HG02852 (cell line): Measurements from ENCODE around the gene MDP1.
"Not testable (repeated sequence)": the region's sequence is repeated elsewhere in the genome, so short reads cannot be mapped to it uniquely, and the experiment has no call there.

Experiments used
- ATAC-seq: cut with Tn5 transposase; IDR thresholded peaks from one replicate; pipeline ENCODE4 v1.9.1; 2021; ENCODE audit warnings: mild to moderate bottlenecking, moderate library complexity; ENCODE audit not compliant: unreplicated experiment

Gene MDP1

DNA sequence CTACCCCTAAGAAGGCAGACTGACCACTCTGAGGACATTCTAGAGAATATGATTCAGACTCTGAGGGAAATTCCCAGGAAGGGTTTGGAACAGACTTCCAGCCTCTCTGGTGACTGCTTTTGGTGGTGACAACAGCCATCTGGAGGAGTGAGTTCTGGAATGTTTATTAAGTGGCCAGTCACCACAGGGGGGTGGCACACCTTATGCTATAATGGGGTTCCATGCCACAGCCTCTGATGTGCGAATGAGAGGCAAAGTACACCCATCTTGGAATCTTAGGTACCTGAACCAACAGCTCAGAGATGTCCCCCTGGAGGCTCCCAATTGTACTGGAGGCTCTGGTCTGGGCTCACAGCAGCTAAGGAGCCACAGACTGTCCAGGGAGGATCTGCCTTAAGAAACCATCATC lies 36.0 kb upstream of the MDP1 start:
- ATAC-seq = no peak

DNA sequence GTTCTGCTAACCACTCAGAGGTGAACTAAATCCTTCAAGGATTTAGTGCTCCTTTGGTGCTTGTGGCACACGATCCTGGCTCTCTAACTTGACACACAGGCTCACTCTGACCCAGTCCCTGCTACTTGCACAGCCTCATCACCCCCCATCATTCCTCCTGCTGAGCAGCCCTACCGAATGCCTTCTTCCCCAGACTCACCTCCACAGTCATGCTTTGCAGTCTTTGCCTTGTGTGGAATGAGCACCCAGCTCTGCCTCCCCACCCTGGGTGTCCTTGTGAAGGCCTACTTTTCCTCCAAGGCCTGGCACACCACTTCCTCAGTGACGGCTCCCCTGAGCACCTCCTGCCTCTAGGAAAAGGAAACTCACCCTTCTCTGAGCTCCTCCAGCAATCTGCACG lies 34.5 kb upstream of the MDP1 start:
- no peak for ATAC-seq

DNA sequence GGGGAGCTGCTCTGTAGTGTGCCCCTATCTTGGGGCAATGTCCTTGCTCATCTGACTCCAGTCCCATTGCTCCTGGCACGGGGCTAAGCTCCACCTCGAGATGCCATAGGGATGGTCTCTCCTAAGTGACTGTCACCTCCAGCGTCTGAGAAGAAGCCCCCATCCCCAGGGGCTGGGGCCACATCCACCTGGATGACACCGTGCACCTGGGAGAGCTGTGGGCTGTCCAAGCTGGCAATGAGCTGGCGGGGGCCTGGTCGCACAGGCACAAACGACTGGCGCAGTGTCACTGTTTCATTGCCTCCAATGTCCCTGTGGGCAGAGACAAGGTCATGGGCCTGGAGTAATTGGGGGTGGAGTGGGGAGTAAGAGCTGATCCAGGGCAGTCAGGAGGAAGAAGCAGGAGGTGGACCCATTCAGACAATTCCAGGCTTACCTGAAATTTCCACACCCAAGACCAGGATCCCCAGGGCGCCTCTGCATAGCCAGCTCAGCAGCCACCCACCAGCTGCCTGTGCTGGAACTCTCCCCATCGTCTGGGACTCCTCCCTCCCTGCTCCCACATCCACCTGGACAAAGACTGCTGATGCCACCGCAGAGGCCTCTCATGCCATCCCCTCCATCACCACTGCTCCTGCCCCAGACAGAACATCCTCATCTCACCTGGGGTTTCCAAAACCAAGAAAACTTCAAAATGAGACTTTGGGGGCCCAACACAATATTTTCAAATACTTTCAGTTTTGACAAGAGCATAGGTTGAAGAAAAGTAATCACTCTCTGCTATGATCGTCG lies 33.6 kb upstream of the MDP1 start:
- ATAC-seq = no peak

DNA sequence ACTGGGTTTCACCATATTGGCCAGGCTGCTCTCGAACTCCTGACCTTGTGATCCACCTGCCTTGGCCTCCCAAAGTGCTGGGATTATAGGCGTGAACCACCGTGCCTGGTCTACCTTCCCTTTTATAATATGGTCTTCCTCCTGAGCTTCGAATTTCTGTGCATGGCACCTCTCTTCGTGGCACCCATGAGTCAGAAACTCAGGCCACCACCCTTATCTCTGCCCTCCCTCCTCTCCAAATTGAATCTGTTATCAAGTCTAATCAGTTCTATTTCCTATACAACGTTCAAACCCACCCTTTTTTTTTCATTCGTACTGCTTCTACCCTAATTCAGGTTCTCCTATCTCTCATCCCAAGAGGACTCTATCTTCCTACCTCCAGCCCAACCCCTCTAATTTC lies 31.6 kb upstream of the MDP1 start:
- no peak for ATAC-seq

DNA sequence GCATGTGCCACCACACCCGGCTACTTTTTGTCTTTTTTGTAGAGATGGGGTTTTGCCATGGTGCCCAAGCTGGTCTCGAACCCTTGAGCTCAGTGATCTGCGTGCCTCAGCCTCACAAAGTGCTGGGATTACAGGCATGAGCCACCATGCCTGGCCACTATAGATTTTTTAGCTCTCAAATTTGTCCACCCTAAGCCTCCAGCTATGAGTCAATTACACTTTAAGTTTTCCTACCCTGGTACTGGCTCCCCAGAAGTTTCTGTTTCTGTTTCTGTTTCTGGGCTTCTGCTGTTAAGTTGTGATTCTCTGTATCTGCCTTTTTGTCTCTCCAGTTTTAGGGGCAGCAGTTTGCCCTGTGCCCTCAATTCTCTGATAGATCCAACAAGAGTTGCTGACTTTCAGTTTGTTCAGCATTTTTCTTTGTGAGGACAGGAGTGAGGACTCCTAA lies 30.9 kb upstream of the MDP1 start:
- no peak for ATAC-seq

DNA sequence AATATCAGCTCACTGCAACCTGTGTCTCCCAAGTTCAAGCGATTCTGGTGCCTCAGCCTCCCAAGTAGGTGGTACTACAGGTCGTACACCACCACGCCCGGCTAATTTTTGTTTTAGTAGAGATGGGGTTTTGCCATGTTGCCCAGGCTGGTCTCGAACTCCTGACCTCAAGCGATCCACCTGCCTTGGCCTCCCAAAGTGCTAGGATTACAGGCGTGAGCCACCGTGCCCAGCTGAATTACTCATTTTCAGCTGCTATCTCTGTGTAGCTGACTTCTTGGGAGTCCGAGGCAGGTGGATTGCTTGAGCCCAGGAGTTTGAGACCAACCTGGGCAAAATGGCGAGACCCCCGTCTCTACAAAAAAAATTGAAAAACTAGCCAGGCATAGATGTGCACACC lies 29.5 kb upstream of the MDP1 start:
- ATAC-seq = not testable (repeated sequence)

DNA sequence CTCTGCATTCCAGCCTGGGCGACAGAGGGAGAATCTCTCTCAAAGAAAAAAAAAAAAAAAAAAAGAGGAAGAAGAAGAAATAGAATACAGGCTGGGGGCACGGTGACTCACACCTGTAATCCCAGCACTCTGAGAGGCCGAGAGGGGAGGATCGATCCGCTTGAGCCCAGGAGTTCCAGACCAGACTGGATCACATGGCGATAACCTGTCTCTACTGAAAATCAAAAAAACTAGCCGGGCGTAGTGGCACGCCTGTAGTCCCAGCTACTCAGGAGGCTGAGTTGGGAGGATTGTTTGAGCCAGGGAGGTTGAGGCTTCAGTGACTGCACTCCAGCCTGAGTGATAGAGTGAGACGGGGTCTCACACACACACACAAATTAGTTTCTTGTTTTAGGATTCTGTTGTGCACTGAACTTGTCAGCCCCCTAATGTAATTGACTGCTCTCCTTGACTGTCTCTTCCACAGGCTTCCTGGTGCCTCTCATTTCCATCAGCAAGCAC lies 27.5 kb upstream of the MDP1 start:
- ATAC-seq = no peak

DNA sequence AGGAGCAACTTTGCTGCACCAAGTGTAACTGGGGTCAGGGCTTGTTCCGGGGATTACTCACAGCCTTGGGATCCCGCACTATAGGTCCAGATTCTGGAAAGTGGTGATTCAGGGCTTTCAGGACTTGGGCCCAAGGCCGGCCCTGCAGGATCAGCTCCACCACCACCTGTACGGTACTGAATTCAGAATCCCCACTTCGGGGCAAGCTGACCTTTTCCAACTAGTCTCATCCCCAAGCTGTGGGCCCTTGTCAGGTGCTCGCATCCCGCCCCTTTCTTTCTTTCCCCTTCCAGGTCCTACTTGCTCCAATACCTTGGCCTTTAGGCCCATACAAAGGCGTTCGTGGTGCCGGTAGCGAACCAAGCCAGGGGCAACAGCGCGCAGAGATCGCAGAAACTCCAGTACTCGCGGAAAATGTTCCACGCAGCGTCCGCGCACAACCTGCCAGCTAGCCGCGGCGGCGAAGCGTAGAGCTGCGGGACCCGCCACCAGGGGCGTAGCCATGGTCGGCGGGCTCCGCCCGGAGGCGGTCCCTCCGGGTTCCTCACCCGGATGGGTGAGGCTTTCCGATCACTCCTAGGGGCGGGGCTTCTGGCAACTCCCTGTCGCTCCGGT lies 26.1 kb upstream of the MDP1 start:
- peak; percentile 84 for ATAC-seq

DNA sequence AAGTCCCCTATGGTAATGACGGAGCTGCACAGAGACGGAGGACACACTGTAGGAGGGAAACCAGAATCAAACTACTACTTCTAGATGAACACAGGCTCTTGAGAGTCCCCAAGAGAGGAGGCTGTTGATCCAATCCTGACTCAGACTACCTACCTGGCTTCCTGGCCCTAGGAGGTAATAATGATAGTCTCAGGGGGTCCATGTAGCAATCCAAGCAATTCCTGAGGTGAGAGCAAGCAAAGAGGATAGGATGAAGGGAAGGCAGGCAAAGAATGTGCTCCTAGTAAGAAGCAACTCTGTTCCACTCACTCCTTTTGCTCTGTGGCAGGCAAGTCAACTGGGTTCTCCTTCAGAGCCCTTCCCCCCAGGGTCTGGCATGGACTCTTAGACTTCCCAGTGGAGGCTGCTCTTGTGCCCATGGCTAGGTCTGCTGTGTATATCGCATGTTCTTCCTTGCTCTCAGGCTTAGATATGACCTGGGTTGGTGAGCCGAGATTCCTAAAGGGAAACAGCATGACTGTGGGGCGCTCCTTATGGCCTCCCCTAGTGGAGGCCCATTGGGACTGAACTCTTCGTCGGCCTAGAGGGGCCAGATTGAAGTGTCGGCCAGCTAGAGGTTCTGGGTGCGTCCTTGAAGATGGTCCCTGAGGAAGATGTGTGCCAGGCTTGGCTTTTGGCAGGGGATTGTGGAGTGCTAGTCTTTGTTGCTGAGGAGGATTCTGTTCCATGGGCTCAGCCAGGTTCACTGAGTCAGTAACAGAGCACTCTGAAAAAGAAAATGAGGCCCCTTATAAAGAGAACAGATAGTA lies 24.4 kb upstream of the MDP1 start:
- ATAC-seq = no peak

DNA sequence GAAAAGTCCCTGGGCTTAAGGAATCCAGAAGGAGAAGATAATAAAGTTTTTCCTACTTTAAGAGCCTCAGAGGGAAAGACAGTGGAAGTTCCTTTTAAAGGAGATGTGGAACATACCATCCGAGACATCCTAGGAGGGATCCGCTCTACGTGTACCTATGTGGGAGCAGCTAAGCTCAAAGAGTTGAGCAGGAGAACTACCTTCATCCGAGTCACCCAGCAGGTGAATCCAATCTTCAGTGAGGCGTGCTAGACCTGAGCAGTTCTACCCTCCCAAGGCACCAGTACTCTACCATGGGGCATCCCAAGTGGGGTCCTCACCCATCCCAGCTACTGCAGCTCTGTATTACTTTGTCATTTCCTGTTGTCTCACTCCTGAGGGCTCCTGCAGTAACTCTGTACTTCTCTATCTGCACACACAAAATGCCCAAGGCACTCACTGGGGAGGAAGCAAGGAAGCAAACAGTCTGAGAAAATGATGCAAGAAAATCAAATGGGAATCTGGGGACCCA lies 22.7 kb upstream of the MDP1 start:
- ATAC-seq = no peak

DNA sequence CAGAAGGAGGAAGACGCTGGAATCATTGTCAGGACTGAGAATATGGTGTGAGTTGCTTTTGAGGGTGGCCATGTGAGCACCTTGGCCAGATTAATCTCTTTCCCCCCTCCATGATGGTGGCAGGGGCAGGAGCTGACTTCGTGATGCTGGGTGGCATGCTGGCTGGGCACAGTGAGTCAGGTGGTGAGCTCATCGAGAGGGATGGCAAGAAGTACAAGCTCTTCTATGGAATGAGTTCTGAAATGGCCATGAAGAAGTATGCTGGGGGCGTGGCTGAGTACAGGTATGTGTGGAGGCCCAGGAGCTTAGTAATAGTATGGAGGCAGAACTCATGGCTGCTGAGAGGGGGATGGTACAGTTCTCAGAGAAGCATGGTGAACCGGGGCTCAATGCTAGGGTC lies 22.3 kb upstream of the MDP1 start:
- no peak for ATAC-seq

DNA sequence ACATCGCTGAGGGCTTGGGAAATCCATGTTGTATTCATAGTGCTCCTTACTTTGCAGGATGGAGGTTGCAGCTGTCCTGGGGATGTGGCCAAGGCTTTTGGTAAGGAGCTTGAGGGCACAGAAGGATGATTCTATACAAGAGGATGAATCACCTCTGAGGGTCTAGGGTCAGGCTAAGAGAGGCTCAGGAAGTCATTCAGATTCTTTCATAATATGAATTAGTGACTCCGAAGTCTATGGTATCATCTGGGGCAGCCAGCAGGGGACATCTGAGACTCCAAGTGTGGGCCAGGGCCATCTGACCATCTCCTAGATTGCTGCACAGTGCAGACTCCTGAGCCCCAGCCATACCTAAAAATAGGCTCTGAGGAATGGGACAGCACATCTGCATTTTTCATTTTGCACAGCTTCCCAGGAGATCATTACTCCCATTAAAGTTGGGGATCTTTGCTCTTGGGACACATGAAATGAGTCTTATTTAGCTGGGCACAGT lies 21.6 kb upstream of the MDP1 start:
- ATAC-seq = no peak

DNA sequence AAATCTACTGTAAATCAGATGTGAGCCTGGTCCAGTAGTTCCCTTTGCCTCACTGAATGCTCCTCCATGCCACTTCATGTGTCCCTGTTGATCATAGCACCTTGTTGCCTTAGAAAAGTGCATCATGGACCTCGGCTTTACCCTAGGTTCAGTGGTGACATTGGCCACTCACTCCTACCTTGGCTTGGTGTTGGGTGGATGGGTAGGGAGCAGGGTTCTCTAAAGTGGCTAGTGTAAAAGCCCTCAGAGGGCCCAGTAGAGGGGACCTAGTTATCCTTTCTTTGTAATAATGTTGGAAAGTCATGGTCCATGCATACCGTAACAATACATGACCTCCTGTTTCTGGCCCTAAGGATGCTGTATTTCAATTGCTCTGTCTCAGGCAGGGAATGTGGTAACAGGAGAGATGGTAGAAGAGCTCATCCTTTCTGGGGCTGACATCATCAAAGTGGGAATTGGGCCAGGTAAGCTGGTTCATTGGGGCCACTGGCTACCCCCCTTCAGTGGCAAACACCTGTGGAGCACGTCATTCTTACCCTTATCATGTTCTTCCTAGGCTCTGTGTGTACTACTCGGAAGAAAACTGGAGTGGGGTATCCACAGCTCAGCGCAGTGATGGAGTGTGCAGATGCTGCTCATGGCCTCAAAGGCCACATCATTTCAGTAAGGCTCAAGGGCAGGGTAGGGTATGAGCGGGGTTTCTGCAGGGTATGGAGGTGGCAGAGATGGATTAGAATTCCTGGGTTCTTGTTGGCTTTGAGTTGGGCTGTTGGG lies 21.0 kb upstream of the MDP1 start:
- no peak for ATAC-seq

DNA sequence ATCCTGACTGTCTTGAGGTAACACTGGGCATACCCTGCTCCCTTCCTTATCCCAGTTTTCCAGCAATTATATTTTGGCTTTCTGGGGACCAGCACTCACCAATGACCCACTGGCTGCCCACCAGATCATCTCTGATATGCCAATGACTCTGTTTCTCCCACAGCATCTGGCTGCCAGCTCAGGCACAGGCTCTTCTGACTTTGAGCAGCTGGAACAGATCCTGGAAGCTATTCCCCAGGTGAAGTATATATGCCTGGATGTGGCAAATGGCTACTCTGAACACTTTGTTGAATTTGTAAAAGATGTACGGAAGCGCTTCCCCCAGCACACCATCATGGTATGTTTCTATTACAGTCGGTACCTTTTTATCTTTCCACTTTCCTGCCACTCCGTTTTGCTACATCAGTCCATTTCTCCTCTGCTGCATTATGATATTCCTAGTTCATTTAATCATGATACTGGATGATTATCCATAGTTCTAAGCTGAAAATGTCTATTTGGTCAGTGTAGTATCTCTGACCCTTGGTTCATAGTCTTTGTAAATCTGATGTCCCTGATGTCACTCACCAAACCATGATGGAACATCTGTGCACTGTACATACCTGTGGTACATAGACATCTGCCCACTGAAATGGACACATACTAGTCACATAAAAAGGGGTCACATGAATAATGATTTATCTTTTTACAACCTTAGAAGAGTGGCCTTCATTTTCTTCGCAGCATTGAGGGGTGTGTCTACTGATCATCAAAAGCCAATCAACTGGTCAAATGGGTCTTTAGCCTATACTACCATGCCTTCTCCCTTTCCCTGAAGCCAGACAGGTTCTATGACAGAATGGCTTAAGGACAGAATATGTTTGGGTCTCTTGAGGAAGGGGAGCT lies 20.2 kb upstream of the MDP1 start:
- no peak for ATAC-seq

DNA sequence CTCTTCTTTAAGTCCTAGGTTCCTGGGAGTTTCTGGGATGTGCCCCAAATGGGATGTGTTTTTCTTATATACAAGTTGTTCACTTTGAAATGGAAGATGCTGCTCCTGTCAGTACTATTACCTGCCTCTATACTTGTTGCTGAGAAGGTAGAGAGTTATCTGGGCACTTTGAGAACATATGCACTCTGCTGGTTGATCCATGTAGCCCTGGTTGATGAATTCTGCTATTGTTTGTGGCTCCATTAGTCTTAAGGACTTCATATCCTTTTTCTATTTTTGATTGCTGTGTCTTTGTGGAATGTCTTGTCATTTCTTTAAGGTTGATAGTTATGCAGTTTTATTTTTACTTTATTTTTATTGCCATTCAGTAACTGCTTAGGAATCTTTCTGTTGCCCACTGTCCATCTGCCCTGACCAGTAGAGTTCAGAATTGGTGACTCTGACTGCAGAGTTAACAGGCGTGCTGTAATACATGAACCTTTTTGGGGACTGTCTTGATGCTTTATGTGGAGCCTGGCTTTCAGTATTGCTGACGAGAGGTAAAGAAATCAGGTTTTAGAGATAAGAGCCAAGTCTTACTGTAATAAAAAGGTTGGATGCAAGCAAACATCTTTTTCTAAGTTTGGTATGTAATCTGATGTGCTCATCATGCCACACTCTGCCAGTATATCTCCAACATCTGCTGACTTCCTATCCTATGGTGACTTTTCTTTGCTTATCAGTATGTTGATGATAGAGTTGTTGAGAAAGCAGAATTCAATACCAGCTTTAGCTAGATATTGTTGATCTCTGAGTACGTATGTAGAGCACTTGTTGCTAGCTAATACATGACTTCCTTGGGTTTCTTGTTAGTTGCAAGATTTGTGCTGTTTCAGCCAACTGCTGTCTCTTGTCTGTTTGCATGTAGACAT lies 18.5 kb upstream of the MDP1 start:
- ATAC-seq = no peak

DNA sequence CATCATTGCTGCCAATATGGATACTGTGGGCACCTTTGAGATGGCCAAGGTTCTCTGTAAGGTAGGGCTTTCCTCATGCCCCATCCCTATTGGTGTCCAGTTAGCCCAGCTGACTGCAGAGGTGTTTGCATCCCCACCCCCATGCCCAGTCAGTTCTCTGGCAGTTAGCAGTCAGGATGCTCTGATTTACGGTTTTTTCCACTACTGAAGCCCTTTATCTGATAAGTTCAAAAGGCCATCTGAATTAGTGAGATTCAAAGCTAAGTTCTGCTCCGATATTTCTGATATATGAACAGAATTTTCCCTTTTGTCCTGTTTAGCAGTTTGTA lies 17.6 kb upstream of the MDP1 start:
- no peak for ATAC-seq

DNA sequence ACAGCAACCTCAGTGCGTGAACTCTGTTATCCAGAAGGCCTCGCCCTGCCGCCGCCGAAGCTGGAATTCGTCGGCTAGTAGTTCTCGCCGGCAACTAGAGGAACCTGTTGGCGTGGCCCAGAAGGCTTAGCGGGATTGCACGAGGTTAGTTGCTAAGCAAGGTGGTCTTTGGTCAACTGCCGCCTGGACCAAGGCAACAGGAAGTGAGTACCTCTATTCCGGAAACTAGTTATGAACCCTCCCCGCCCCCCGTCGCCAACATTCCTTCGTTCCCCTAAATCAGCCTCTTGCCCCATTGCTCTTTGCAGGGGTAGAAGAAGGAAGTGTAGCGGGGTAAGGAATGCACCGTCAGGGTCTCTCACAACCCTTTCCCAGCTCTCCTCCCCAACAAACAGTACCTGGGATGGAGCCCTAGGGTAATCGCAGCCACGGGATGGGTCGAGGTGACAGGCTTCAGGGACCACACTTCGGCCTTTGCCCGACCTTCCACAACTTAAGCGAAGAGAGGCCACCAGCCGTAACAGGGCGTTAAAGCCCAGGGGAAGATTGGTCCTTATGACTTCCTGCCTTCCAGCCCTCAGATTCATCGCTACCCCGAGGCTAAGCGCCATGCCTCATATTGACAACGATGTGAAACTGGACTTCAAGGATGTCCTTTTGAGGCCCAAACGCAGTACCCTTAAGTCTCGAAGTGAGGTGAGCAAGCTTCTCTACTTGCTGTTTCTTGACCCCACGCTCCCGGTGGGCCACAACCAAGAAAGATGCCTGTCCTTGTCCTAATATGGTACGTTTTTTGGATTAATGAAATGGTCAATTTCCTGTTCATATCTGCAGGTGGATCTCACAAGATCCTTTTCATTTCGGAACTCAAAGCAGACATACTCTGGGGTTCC lies 17.0 kb upstream of the MDP1 start, which contains the start of gene GMPR2:
TSS of gene GMPR2 (plus strand) at position 285 of the 893 bp plus-strand sequence. CDS start at position 610, 325 bp downstream.
- ATAC-seq = peak; percentile 60
